GM19025 (cell line): ENCODE results near the gene CAPG.
A peak's percentile ranks its signal among the peaks of the same experiment; 100 is the strongest.
"Not testable (repeated sequence)": the region's sequence is repeated elsewhere in the genome, so short reads cannot be mapped to it uniquely, and the experiment has no call there.

ENCODE experiments used
- ATAC-seq: cut with Tn5 transposase; IDR thresholded peaks from one replicate; pipeline ENCODE4 v1.9.1; 2021; ENCODE audit warnings: mild to moderate bottlenecking, low read depth, moderate library complexity; ENCODE audit not compliant: unreplicated experiment

Gene CAPG

GRCh38 chr2:85421260-85422071 lies 11.3 kb upstream of the CAPG start:
- no peak for ATAC-seq

GRCh38 chr2:85420536-85421259 lies 10.5 kb upstream of the CAPG start:
- peak; percentile 48 for ATAC-seq

GRCh38 chr2:85419009-85419675 lies 9.0 kb upstream of the CAPG start:
- ATAC-seq, result no peak

GRCh38 chr2:85418132-85419008 lies 8.2 kb upstream of the CAPG start, which contains the start of gene SH2D6:
Gene SH2D6, plus strand, starts transcription at chr2:85418714. Its CDS starts 10,752 bp downstream, at chr2:85429466.
- peak; percentile 81 for ATAC-seq

- no peak for ATAC-seq
Observed at GRCh38 chr2:85415980-85416650, 5.9 kb upstream of the CAPG start.

GRCh38 chr2:85414761-85415553 lies 4.8 kb upstream of the CAPG start:
- ATAC-seq, result no peak

- ATAC-seq, result not testable (repeated sequence)
Observed at GRCh38 chr2:85414421-85414759, 4.2 kb upstream of the CAPG start.

GRCh38 chr2:85413592-85414420 lies 3.6 kb upstream of the CAPG start:
- no peak for ATAC-seq

GRCh38 chr2:85411405-85411748 lies 1.2 kb upstream of the CAPG start:
- ATAC-seq, result no peak

- ATAC-seq, result no peak
Observed at GRCh38 chr2:85410584-85411404, 628 bp upstream of the CAPG start.

- ATAC-seq, result no peak
Observed at GRCh38 chr2:85405201-85406059, 4.7 kb downstream of the CAPG start.

GRCh38 chr2:85401844-85402243 lies 8.3 kb downstream of the CAPG start:
- no peak for ATAC-seq

- no peak for ATAC-seq
Observed at GRCh38 chr2:85401464-85401805, 8.7 kb downstream of the CAPG start.

GRCh38 chr2:85400541-85401463 lies 9.4 kb downstream of the CAPG start:
- ATAC-seq, result no peak

- no peak for ATAC-seq
Observed at GRCh38 chr2:85400023-85400422, 10.1 kb downstream of the CAPG start.

- ATAC-seq, result no peak
Observed at GRCh38 chr2:85399183-85399455, 11.0 kb downstream of the CAPG start.
